ENCODE measurements around the gene NLRP13.
"Not testable (repeated sequence)": the region's sequence is repeated elsewhere in the genome, so short reads cannot be mapped to it uniquely, and the experiment has no call there.

NLRP13 gene, protein sequence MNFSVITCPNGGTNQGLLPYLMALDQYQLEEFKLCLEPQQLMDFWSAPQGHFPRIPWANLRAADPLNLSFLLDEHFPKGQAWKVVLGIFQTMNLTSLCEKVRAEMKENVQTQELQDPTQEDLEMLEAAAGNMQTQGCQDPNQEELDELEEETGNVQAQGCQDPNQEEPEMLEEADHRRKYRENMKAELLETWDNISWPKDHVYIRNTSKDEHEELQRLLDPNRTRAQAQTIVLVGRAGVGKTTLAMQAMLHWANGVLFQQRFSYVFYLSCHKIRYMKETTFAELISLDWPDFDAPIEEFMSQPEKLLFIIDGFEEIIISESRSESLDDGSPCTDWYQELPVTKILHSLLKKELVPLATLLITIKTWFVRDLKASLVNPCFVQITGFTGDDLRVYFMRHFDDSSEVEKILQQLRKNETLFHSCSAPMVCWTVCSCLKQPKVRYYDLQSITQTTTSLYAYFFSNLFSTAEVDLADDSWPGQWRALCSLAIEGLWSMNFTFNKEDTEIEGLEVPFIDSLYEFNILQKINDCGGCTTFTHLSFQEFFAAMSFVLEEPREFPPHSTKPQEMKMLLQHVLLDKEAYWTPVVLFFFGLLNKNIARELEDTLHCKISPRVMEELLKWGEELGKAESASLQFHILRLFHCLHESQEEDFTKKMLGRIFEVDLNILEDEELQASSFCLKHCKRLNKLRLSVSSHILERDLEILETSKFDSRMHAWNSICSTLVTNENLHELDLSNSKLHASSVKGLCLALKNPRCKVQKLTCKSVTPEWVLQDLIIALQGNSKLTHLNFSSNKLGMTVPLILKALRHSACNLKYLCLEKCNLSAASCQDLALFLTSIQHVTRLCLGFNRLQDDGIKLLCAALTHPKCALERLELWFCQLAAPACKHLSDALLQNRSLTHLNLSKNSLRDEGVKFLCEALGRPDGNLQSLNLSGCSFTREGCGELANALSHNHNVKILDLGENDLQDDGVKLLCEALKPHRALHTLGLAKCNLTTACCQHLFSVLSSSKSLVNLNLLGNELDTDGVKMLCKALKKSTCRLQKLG

GRCh38 chr19:55931936-55932386, at the start of gene NLRP13:
Gene NLRP13, minus strand, starts transcription at chr19:55932336. Its CDS starts 25 bp downstream, at chr19:55932311.
- no peak for DNase-seq

- no peak for DNase-seq
These were observed 48.3 kb upstream of the NLRP13 start for GRCh38 chr19:55980415-55980814.

- no peak for DNase-seq
These were observed 41.8 kb upstream of the NLRP13 start for GRCh38 chr19:55973982-55974381.

GRCh38 chr19:55962186-55962585, 30.1 kb upstream of the NLRP13 start:
- no peak for DNase-seq

DNA sequence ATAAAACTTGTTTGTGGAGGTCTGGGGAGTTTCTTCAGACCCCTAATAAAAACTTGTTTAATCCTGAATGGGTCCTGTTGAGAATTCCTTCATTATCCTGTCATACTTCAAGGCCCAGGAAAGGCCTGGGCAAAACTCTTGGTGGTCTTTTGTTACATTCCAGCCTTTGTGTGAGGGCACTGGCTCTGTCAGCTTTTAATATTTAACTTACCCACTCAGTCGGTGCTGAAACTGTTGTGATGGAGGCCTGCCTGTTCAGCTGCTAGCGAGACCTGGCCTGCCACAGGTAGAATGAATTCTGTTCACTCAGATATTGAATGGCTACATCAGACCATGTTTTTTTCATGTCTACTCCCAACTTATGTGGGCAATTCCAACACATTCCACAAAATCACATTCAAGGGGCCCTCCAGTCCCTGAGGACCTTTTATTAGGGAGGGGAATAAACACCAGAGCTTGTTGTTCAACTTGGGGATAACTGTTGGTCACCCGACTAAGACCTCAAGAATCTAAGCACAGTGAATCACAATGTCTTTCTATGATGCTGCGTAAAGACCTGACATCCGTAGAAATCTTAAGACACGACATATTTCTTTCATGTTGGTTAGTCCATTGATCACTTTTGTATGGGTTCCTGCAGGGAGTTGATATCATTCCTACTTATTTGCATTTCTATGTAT, 28.0 kb upstream of the NLRP13 start:
- DNase-seq: no peak

DNA sequence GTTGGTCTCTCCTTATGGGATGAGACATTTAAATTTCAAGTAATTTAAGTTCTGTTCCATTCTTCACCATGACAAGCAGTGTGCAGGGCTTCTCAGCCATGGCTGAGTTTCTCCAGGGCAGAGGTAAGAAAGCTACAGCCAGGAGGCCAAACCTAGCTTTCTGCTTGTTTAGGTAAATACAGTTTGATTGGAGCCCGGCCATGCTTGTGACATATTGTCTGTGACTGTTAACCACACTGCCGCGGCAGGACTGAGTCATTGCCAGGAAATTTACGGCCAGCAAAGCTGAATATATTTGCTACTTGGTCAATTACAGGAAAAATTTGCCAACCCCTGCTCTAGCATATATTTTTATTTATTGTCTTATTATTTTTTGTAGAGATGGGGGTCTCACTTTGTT, 26.2 kb upstream of the NLRP13 start:
- no peak for DNase-seq

DNA sequence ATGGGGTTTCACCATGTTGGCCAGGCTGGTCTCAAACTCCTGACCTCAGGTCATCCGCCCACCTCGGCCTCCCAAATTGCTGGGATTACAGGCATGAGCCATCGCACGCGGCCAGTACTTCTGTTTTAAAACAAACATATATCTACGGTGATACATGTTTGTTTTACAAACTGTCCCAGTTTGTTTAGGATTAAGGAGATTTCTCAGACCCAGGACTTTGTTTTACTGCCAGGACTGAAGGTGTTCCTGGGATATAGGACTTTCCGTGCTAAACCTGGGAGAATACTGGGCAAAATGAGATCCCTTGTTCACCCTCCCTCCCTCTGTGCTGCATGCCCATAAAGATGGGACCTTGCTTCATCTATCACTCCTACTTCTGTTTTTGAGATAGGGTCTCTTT, 24.3 kb upstream of the NLRP13 start:
- no peak for DNase-seq

- DNase-seq: not testable (repeated sequence)
These were observed 18.4 kb upstream of the NLRP13 start for GRCh38 chr19:55950566-55950965.

DNA sequence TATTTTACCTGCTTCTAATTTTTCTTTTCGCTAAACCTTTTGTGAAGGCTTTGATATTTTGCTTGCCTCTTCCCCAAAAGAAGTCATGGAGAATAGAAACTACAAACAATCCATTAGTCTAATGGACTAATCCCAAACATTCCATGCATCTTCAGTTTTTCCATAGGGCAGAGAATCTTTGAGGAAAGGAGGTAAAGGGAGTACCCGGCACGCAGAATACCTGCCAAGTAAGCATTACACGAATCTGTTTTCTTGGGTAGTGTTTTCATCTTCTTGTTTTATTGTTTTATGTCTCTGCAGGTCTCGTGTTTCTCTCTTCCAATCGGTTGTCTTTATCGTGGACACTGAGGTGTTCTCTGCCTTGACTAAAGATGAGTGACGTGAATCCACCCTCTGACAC, 15.4 kb upstream of the NLRP13 start, which contains the start of gene NLRP8:
TSS of gene NLRP8 (plus strand) at position 301 of the 400 bp plus-strand sequence.
- DNase-seq: no peak

- DNase-seq: no peak
These were observed 8.2 kb upstream of the NLRP13 start for GRCh38 chr19:55940306-55940705.

DNA sequence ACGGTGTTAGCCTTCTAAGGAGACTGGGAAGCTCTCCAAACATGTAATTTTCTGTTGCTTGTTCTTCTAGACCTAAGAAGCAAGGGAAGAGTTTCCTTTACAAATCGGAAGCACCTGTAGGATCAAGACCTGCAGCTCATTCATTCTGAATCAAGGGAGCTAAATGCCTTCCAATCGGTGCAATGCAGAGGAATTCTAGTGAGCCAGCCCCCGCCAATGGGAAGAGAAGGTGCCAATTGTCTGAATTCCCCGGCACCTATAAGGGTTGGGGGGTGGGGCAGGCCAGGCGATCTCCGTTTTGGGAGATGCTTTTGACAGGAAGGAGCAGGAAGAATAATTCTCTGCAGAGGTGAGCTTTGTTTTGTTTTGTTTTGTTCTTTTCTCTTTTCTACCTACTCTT, 7.1 kb upstream of the NLRP13 start:
- no peak for DNase-seq

DNA sequence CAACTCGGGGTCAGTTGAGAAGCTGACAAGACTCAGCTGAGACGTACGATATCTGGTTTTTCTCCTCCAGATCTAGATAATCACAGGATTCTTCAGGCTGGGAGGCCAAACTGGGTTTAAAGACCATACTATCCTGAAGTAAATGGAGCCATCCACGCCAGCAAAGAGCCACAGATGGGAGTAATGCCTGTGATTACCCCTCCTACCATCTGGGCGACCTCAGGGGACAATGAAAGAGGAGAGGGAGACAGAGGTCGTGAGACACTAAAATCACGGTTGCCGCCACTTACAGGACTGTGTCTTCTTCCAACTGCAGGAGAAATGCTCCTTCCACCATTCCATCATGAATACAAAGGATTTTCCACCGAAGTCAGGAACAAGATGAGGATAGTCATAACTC, 3.1 kb upstream of the NLRP13 start:
- no peak for DNase-seq

DNA sequence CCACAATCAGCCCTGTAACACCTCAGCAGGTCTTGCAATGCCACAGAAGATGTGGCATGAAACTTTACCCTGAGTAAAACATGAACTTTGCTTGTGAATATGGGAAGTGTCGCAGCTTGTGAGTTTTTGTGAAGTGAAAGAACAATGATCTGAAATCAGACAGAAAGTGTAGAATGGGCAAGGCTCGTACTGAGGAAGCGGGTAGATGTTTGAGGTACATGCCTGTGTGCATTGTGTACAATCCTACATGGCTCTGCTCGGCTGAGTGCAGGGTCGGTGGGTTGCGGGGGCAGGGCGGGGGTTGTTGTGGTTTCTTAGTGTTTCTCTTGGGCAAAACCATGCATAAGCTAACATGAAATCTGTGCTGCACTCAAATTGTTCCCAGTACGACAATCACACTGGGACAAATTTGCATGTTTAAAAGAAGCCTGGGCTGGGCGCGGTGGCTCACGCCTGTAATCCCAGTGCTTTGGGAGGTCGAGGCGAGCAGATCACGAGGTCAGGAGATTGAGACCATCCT, 1.1 kb downstream of the NLRP13 start:
- DNase-seq: no peak

DNA sequence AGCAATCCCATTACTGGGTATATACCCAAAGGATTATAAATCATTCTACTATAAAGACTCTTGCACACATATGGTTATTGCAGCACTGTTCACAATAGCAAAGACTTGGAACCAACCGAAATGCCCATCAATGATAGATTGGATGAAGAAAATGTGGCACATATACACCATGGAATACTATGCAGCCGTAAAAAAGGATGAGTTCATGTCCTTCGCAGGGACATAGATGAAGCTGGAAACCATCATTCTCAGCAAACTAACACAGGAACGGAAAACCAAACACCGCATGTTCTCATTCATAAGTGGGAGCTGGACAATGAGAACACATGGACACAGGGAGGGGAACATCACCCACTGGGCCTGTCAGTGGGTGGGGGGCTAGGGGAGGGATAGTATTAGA, 2.9 kb downstream of the NLRP13 start:
- not testable (repeated sequence) for DNase-seq

GRCh38 chr19:55927991-55928390, 4.1 kb downstream of the NLRP13 start:
- DNase-seq: no peak

- DNase-seq: no peak
These were observed 8.6 kb downstream of the NLRP13 start for GRCh38 chr19:55923556-55923955.

DNA sequence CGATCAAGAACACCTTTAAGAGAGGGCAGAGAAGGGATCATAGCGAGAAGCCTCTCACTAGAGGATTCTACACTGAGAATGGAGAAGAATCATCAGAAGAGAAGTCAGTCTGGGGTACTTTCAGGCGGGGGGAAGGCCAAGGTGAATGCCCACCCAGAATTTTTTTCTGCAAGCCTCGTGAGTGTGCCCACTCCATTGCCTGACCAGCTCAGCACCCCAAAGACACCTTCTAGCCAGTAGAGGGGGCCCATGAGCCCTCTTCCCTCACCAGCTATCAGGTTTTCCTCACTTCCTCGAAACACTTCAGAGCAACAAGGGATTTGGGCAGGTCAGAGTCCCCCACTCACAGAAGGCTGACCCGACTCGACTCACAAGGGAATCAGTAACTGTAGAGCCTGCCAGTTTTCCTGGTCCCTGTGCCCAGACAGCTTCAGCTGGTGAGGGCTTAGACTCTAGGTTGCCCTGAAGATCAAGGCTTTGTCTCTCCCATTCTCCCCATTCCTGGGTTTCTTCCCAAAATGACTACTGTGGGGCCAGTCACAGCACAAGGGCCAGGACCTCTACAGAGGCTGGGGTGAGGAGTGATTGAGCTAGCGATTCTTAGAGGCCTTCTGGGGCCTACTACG, 18.4 kb downstream of the NLRP13 start:
- no peak for DNase-seq

DNA sequence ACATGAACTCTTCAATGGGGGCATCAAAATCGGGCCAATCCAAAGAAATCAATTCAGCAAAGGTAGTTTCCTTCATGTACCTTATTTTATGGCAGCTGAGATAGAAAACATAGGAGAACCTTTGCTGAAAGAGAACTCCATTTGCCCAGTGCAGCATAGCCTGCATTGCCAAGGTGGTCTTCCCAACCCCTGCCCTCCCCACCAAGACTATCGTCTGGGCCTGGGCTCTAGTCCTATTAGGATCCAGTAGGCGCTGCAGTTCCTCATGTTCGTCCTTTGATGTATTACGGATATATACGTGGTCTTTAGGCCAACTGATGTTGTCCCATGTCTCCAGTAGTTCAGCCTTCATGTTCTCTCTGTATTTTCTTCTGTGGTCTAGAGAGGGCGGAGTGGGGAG, 19.2 kb downstream of the NLRP13 start:
- no peak for DNase-seq

DNA sequence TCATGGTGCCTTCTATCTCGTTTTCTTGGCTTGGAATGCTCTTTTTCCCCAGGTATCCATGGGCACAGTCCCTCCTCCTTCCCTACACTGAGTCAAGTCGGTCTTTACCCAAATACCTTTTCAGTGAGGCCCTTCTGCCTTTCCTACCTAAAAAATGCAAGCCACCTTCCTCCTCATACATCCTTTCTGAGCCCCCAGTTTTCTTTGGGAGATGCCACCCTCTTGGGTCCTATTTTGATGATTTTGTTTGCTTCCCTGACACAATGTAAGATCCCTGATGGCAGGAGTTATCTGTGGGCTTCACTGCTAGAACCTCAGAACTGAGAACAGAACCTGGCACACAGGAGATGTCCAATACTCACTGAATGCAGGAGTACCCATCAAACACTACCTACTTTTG, 22.3 kb downstream of the NLRP13 start:
- DNase-seq: no peak

GRCh38 chr19:55907746-55908145, 24.4 kb downstream of the NLRP13 start:
- DNase-seq: no peak

GRCh38 chr19:55907286-55907685, 24.9 kb downstream of the NLRP13 start:
- no peak for DNase-seq

- no peak for DNase-seq
These were observed 29.9 kb downstream of the NLRP13 start for GRCh38 chr19:55902080-55902751.

Data from CD4-positive, alpha-beta T cell treated with Interferon gamma for 1 hour (primary cell).